Neural cell (in vitro differentiated cells): ENCODE data around the gene UQCR11. TPM values are rescaled to one million over a fixed set of nuclear protein-coding genes. Genes with fewer than 3 reads are reported as not detected.

Experiments used
- H2AFZ ChIP-seq: fragments of 200-600, 300-800 bp; sonication (generic), shearing (Covaris generic); 2 replicates; pipeline ENCODE4 v1.6.0; 2014; ENCODE audit warnings: low read depth, mild to moderate bottlenecking, antibody characterized with exemption, low read length, moderate library complexity
- H3F3A ChIP-seq: fragments of 200-600 bp; shearing (Covaris generic); 2 replicates; pipeline ENCODE4 v1.6.1; 2016; ENCODE audit warnings: mild to moderate bottlenecking, moderate library complexity, mixed read lengths, antibody characterized with exemption, low read length; ENCODE audit not compliant: insufficient read depth, poor library complexity, severe bottlenecking
- H3K27ac ChIP-seq: fragments of 200-600, 300-800 bp; sonication (generic), shearing (Covaris generic); 2 replicates; pipeline ENCODE4 v1.5.1; 2014; ENCODE audit warnings: mild to moderate bottlenecking, low read length, moderate library complexity
- H3K27me3 ChIP-seq: fragments of 300-800, 200-600 bp; sonication (generic), shearing (Covaris generic); 2 replicates; pipeline ENCODE4 v1.6.0; 2014; ENCODE audit warnings: mild to moderate bottlenecking, low read depth, low read length, moderate library complexity; ENCODE audit not compliant: insufficient read depth
- H3K36me3 ChIP-seq: fragments of 300-800, 200-600 bp; sonication (generic), shearing (Covaris generic); 2 replicates; pipeline ENCODE4 v1.5.1; 2014; ENCODE audit warnings: mild to moderate bottlenecking, antibody characterized with exemption, low read length, moderate library complexity; ENCODE audit not compliant: insufficient read depth
- H3K4me2 ChIP-seq: fragments of 300-800, 200-600 bp; sonication (generic), shearing (Covaris generic); 2 replicates; pipeline ENCODE4 v1.6.0; 2014; ENCODE audit warnings: mild to moderate bottlenecking, low read length
- H3K4me3 ChIP-seq: fragments of 300-800, 200-600 bp; sonication (generic), shearing (Covaris generic); 2 replicates; pipeline ENCODE4 v1.5.1; 2014; ENCODE audit warnings: mild to moderate bottlenecking, low read length, moderate library complexity
- H3K79me2 ChIP-seq: fragments of 200-600 bp; shearing (Covaris generic); replicated peaks from 2 replicates; pipeline ENCODE4 v1.6.0; 2014; ENCODE audit warnings: mild to moderate bottlenecking, low read length, moderate library complexity; ENCODE audit not compliant: insufficient read depth
- H3K9ac ChIP-seq: fragments of 300-800, 200-600 bp; sonication (generic), shearing (Covaris generic); 2 replicates; pipeline ENCODE4 v1.6.1; 2016; ENCODE audit warnings: mild to moderate bottlenecking, low read length, mixed read lengths
- H3K9me2 ChIP-seq: fragments of 200-600 bp; shearing (Covaris generic); 2 replicates; pipeline ENCODE4 v1.6.1; 2016; ENCODE audit warnings: mild to moderate bottlenecking, low read length, mixed read lengths; ENCODE audit not compliant: insufficient read depth
- H3K9me3 ChIP-seq: fragments of 200-600, 300-800 bp; sonication (generic), shearing (Covaris generic); 2 replicates; pipeline ENCODE4 v1.6.1; 2016; ENCODE audit warnings: mild to moderate bottlenecking, mixed run types, low read length, moderate library complexity, mixed read lengths
- H4K20me1 ChIP-seq: fragments of 200-600 bp; shearing (Covaris generic); 2 replicates; pipeline ENCODE4 v1.6.1; 2016; ENCODE audit warnings: mild to moderate bottlenecking, mixed run types; ENCODE audit not compliant: insufficient read depth
- EP300 ChIP-seq: fragments of 450-650 bp; conservative IDR thresholded peaks from 2 replicates; pipeline ENCODE4 v1.6.1; 2014; ENCODE audit warnings: antibody characterized with exemption, mild to moderate bottlenecking, moderate library complexity; ENCODE audit not compliant: poor library complexity, severe bottlenecking
- EZH2 ChIP-seq: fragments of 200-600, 300-800 bp; shearing (Covaris generic), sonication (generic); IDR thresholded peaks from 2 replicates; pipeline ENCODE4 v1.6.1; 2014; ENCODE audit warnings: antibody characterized with exemption, low read length, borderline replicate concordance, mild to moderate bottlenecking; ENCODE audit not compliant: insufficient read depth, poor library complexity, severe bottlenecking
- MXI1 ChIP-seq: fragments of 450-650 bp; conservative IDR thresholded peaks from 2 replicates; pipeline ENCODE4 v1.6.1; 2014; ENCODE audit warnings: antibody characterized with exemption, mild to moderate bottlenecking; ENCODE audit not compliant: poor library complexity, severe bottlenecking
- POLR2AphosphoS5 ChIP-seq: IDR thresholded peaks from 2 replicates; pipeline ENCODE4 v1.6.1; 2012
- RAD21 ChIP-seq: fragments of 450-650 bp; conservative IDR thresholded peaks from 2 replicates; pipeline ENCODE4 v1.6.1; 2014; ENCODE audit warnings: antibody characterized with exemption, mild to moderate bottlenecking, moderate library complexity
- SMC3 ChIP-seq: fragments of 450-650 bp; conservative IDR thresholded peaks from 2 replicates; pipeline ENCODE4 v1.6.1; 2014; ENCODE audit warnings: antibody characterized with exemption, mild to moderate bottlenecking, moderate library complexity; ENCODE audit not compliant: poor library complexity
- TAF1 ChIP-seq: IDR thresholded peaks from 2 replicates; pipeline ENCODE4 v1.6.1; 2012; ENCODE audit warnings: low read depth
- polyA plus RNA-seq: library from polyadenylated mRNA; depleted of rRNA; stranded (reverse); fragments of >200 nt; gene quantifications from 2 replicates; pipeline ENCODE4 v1.2.3, GENCODE V29; 2014
- TF ChIP-seq, protein P1 (sequence below): fragments of 450-650 bp; IDR thresholded peaks from 2 replicates; pipeline ENCODE4 v1.5.1; 2014; ENCODE audit warnings: antibody characterized with exemption, mild to moderate bottlenecking, moderate library complexity; ENCODE audit not compliant: poor library complexity, severe bottlenecking
- TF ChIP-seq, protein P2 (sequence below): IDR thresholded peaks from 2 replicates; pipeline ENCODE4 v1.6.1; 2012; ENCODE audit warnings: borderline replicate concordance

UQCR11 gene
- polyA plus RNA-seq, 1 donor from 2014 or later = 204 TPM

DNA sequence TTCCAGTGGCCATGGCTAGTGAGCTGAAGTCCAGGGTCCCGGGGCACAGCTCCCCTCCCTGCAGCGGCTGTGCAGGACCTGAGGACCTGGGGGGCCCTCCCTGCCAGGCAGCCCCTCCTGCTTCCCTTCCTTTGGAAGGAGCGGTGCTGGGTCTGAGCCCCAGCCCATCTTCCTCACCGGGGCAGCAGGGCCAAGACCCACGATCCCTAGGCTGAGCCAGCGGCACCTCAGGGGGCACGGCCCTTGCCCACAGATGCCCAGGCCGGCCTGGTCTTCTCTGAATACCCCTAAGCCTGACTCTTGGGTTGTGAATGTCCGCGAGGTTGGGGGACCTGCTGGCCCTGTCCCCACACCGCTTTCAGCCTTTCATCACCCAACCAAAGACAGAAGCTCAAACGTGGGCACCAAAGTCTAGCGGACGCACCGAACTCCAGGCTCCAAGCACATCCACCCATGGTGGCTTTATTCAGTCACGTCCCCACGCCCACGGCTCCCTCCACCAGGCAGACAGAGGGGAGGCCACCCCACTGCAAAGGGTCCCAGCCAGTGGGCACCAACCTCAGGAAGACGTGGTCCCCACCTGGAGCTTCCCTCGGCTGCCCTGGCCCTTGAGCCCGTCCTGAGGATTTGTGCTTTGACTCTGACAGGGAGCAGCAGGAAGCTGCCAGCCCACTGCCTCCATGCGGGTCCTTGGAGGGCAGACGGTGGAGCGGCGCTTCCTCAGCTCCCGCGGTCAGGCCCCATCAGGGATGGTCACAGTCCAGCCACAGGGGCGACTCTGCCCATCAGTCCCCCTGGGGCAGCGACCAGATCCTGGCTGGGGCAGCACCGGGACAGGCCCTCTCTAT lies 28.8 kb downstream of the UQCR11 start:
- Histone ChIP-seq H4K20me1 (no peaks in the 10 kb centered on the region), H3K9me2 (no peaks in the 10 kb centered on the region), H3K27ac (no peak overlapping the region), H3K9me3 (no peaks in the 10 kb centered on the region), H3K36me3 (peaks cover 7% of the 10 kb centered on the region), H2AFZ (no peak overlapping the region), H3K27me3 (no peaks in the 10 kb centered on the region), H3K4me2 (no peak overlapping the region), H3K79me2 (no peaks in the 10 kb centered on the region), H3K9ac (no peak overlapping the region), H3F3A (no peaks in the 10 kb centered on the region), H3K4me3 (no peak overlapping the region)
- TF ChIP-seq, protein P1, sequence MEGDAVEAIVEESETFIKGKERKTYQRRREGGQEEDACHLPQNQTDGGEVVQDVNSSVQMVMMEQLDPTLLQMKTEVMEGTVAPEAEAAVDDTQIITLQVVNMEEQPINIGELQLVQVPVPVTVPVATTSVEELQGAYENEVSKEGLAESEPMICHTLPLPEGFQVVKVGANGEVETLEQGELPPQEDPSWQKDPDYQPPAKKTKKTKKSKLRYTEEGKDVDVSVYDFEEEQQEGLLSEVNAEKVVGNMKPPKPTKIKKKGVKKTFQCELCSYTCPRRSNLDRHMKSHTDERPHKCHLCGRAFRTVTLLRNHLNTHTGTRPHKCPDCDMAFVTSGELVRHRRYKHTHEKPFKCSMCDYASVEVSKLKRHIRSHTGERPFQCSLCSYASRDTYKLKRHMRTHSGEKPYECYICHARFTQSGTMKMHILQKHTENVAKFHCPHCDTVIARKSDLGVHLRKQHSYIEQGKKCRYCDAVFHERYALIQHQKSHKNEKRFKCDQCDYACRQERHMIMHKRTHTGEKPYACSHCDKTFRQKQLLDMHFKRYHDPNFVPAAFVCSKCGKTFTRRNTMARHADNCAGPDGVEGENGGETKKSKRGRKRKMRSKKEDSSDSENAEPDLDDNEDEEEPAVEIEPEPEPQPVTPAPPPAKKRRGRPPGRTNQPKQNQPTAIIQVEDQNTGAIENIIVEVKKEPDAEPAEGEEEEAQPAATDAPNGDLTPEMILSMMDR = no peak
- TF ChIP-seq POLR2AphosphoS5 (no peak), SMC3 (no peak)

DNA sequence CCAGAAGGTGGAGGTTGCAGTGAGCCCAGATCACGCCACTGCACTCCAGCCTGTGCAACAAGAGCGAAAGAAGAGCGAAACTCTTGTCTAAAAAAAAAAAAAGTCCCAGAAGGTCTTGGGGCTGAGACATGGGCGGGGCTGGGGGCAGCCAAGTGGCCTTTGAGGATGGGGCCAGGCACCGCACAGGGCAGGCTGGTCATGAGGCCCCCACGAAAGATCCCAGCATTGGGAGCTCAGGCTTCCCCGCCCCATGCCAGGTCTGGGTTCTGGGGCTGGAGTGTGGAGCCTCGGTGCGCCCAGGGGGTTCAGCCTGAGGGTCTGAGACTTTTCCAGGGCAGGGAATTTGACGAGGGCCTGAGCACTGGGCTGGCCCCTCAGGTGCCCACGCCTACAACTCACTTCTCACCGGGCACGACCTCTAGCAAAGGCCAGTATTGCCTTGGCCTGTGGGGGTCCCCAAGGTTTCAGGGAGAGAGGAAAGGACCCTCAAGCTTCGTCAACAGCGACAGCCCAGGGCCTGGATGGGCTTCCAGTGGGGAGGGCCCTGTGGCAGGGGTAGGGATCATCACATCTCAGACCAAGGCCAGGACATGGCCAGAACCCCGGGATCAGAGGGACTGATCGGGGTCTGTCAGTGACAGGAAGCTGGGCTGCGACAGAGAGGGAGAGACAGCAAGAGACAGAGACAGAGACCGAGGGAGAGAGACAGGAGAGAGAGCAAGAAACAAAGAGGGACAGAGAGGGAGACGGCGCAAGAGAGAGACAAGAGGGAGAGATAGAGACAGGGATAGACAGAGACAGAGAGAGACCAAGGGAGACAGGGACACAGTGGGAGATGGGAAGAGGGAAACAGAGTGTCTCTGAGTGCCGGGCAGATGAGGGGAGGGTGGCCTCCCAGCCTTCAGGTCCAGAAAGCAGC lies 29.7 kb downstream of the UQCR11 start:
- Histone ChIP-seq H3K4me3 (no peak overlapping the region), H3K9me2 (no peaks in the 10 kb centered on the region), H3K9ac (no peak overlapping the region), H3K79me2 (no peaks in the 10 kb centered on the region), H3F3A (no peaks in the 10 kb centered on the region), H3K9me3 (no peaks in the 10 kb centered on the region), H3K4me2 (no peak overlapping the region), H2AFZ (no peak overlapping the region), H4K20me1 (no peaks in the 10 kb centered on the region), H3K27ac (no peak overlapping the region), H3K27me3 (no peaks in the 10 kb centered on the region), H3K36me3 (peaks cover 2% of the 10 kb centered on the region)
- TF ChIP-seq, protein P1 = no peak
- TF ChIP-seq EP300 (no peak), MXI1 (no peak), RAD21 (no peak), EZH2 (no peak), SMC3 (no peak), POLR2AphosphoS5 (no peak), TAF1 (no peak)
- TF ChIP-seq, protein P2, sequence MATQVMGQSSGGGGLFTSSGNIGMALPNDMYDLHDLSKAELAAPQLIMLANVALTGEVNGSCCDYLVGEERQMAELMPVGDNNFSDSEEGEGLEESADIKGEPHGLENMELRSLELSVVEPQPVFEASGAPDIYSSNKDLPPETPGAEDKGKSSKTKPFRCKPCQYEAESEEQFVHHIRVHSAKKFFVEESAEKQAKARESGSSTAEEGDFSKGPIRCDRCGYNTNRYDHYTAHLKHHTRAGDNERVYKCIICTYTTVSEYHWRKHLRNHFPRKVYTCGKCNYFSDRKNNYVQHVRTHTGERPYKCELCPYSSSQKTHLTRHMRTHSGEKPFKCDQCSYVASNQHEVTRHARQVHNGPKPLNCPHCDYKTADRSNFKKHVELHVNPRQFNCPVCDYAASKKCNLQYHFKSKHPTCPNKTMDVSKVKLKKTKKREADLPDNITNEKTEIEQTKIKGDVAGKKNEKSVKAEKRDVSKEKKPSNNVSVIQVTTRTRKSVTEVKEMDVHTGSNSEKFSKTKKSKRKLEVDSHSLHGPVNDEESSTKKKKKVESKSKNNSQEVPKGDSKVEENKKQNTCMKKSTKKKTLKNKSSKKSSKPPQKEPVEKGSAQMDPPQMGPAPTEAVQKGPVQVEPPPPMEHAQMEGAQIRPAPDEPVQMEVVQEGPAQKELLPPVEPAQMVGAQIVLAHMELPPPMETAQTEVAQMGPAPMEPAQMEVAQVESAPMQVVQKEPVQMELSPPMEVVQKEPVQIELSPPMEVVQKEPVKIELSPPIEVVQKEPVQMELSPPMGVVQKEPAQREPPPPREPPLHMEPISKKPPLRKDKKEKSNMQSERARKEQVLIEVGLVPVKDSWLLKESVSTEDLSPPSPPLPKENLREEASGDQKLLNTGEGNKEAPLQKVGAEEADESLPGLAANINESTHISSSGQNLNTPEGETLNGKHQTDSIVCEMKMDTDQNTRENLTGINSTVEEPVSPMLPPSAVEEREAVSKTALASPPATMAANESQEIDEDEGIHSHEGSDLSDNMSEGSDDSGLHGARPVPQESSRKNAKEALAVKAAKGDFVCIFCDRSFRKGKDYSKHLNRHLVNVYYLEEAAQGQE = no peak
